ENCODE data around the gene GOLGA5.

DNA sequence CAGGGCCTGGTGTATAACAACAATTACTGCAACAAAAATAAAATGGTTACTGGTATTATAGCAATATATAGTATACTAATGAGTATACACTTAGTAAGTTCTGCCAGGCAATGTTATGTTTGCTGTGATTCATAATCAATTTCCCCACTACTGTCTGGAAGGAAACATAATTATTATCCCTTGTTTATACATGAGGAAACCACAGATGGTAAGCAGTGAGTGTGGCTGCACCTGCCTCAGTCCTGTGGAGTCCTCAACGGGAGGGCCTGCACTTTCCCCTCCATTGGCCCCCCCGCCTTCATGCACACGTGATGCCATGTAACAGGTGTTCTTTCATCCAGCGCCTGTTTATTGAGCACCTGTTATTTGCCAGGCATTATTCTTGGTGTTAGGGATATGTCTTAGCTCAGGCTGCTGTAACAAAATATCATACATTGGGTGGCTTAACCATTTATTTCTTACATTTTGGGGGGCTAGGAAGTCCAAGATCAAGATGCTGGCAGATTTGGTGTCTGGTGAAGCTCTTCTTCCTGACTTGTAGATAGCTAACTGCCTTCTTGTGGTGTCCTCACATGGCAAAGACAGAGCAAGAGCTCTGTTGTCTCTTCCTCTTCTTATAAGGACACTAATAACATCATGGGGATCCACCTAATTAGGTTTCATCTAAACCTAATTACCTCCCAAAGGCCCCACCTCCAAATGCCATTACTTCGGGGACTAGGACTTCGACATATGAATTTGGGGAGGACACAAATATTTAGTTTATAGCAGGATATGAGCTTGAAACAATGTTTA is 69.4 kb downstream of the GOLGA5 start:
- TF ChIP-seq POLR2A (IDR thresholded peaks at IDR 0.05): no peak
- TF ChIP-seq, protein P1, sequence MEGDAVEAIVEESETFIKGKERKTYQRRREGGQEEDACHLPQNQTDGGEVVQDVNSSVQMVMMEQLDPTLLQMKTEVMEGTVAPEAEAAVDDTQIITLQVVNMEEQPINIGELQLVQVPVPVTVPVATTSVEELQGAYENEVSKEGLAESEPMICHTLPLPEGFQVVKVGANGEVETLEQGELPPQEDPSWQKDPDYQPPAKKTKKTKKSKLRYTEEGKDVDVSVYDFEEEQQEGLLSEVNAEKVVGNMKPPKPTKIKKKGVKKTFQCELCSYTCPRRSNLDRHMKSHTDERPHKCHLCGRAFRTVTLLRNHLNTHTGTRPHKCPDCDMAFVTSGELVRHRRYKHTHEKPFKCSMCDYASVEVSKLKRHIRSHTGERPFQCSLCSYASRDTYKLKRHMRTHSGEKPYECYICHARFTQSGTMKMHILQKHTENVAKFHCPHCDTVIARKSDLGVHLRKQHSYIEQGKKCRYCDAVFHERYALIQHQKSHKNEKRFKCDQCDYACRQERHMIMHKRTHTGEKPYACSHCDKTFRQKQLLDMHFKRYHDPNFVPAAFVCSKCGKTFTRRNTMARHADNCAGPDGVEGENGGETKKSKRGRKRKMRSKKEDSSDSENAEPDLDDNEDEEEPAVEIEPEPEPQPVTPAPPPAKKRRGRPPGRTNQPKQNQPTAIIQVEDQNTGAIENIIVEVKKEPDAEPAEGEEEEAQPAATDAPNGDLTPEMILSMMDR (IDR thresholded peaks at IDR 0.05): no peak
- TF ChIP-seq EP300 (IDR thresholded peaks at IDR 0.05): no peak
